GM12891 (cell line): ENCODE data around the gene RALGAPA1.

Experiments
- PAX5 ChIP-seq: IDR thresholded peaks from 2 replicates; pipeline ENCODE4 v1.6.1; 2011; ENCODE audit warnings: low read length, moderate library complexity, mild to moderate bottlenecking; ENCODE audit not compliant: insufficient read depth, severe bottlenecking
- POLR2A ChIP-seq: IDR thresholded peaks from 2 replicates; pipeline ENCODE4 v1.6.1; 2011; ENCODE audit warnings: low read depth, low read length, control low read depth
- POLR2AphosphoS5 ChIP-seq: IDR thresholded peaks from 2 replicates; pipeline ENCODE4 v1.6.1; 2011; ENCODE audit warnings: low read depth, low read length, control low read depth
- POU2F2 ChIP-seq: IDR thresholded peaks from 2 replicates; pipeline ENCODE4 v1.6.1; 2011; ENCODE audit warnings: low read depth, mild to moderate bottlenecking, control low read depth, low read length, moderate library complexity
- SPI1 ChIP-seq: IDR thresholded peaks from 2 replicates; pipeline ENCODE4 v1.6.1; 2011; ENCODE audit warnings: low read depth, low read length, control low read depth
- TAF1 ChIP-seq: IDR thresholded peaks from 2 replicates; pipeline ENCODE4 v1.6.1; 2011; ENCODE audit warnings: low read depth, low read length, control low read depth

DNA sequence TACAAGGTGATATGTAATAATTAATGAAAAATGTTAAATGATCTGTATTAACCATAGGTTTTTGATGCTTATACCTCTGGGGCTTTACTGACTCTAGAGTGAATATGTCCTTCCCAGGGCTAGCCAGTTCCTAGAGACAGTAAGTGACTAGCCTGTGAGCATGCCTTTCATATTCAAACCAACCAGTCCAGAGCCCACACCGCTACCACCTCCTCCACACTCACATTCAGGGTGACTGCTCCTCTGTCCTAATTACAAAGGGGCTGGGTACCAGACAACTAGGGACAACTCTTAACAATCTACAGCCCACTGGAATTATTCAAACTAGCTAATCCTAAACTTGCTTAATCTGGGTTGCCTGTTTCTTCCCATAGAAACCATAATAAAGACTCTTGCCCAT, 49.0 kb downstream of the RALGAPA1 start:
- no peak for TF ChIP-seq POLR2AphosphoS5
- no peak for TF ChIP-seq POLR2A
- TF ChIP-seq SPI1: no peak
- no peak for TF ChIP-seq TAF1
- no peak for TF ChIP-seq POU2F2
- TF ChIP-seq PAX5: no peak
